ENCODE data around the gene SLC25A33.
"Not testable (repeated sequence)": the region's sequence is repeated elsewhere in the genome, so short reads cannot be mapped to it uniquely, and the experiment has no call there.

Gene SLC25A33

GRCh38 chr1:9558271-9558945 lies 19.1 kb downstream of the SLC25A33 start:
- Histone ChIP-seq H3K9ac (ENCODE audit: low read depth, low read length) (no peak overlapping the region), H3K36me3 (ENCODE audit: insufficient read depth, low read length) (no peaks in the 10 kb centered on the region; the same call in 1 of the 2 replicates), H3K9me3 (ENCODE audit: control insufficient read depth, insufficient read depth, low read length) (no peaks in the 10 kb centered on the region), H3K4me1 (ENCODE audit: insufficient read depth, low read length) (0 out of 2 replicates have a peak, but pooled peaks cover 3% of the 10 kb centered on the region)

GRCh38 chr1:9558946-9559545 lies 19.8 kb downstream of the SLC25A33 start:
- no peaks in the 10 kb centered on the region for H3K9me3 ChIP-seq (ENCODE audit: control insufficient read depth, insufficient read depth, low read length)
- no peak overlapping the region for H3K9ac ChIP-seq (ENCODE audit: low read depth, low read length)
- H3K36me3 ChIP-seq (ENCODE audit: insufficient read depth, low read length), result no peaks in the 10 kb centered on the region; the same call in 1 of the 2 replicates
- H3K4me1 ChIP-seq (ENCODE audit: insufficient read depth, low read length), result 0 out of 2 replicates have a peak, but pooled peaks cover 3% of the 10 kb centered on the region

GRCh38 chr1:9559673-9560072 lies 20.4 kb downstream of the SLC25A33 start:
- Histone ChIP-seq H3K9ac (ENCODE audit: low read depth, low read length) (no peak overlapping the region), H3K9me3 (ENCODE audit: control insufficient read depth, insufficient read depth, low read length) (no peaks in the 10 kb centered on the region), H3K4me1 (ENCODE audit: insufficient read depth, low read length) (0 out of 2 replicates have a peak, but pooled peaks cover 3% of the 10 kb centered on the region), H3K36me3 (ENCODE audit: insufficient read depth, low read length) (no peaks in the 10 kb centered on the region; the same call in 1 of the 2 replicates)

- H3K9ac ChIP-seq (ENCODE audit: low read depth, low read length); H3K36me3 ChIP-seq (ENCODE audit: insufficient read depth, low read length): not testable (repeated sequence)
These were observed 20.8 kb downstream of the SLC25A33 start for GRCh38 chr1:9560090-9560489.

GRCh38 chr1:9561429-9561828 lies 22.2 kb downstream of the SLC25A33 start:
- Histone ChIP-seq H3K4me1 (ENCODE audit: insufficient read depth, low read length) (0 out of 2 replicates have a peak, but pooled peaks cover 3% of the 10 kb centered on the region), H3K36me3 (ENCODE audit: insufficient read depth, low read length) (no peaks in the 10 kb centered on the region; the same call in 1 of the 2 replicates), H3K9ac (ENCODE audit: low read depth, low read length) (no peak overlapping the region), H3K9me3 (ENCODE audit: control insufficient read depth, insufficient read depth, low read length) (no peaks in the 10 kb centered on the region)

More at GRCh38 chr1:9560090-9560489, 20.8 kb downstream of the SLC25A33 start:
- H3K4me1 ChIP-seq (ENCODE audit: insufficient read depth, low read length); H3K9me3 ChIP-seq (ENCODE audit: control insufficient read depth, insufficient read depth, low read length): not testable (repeated sequence)

GRCh38 chr1:9569267-9569666 lies 30.0 kb downstream of the SLC25A33 start:
- H3K36me3 ChIP-seq (ENCODE audit: insufficient read depth, low read length), result no peaks in the 10 kb centered on the region
- H3K4me1 ChIP-seq (ENCODE audit: insufficient read depth, low read length), result no peaks in the 10 kb centered on the region
- no peaks in the 10 kb centered on the region for H3K9me3 ChIP-seq (ENCODE audit: control insufficient read depth, insufficient read depth, low read length)
- no peak overlapping the region for H3K9ac ChIP-seq (ENCODE audit: low read depth, low read length)

- not testable (repeated sequence) for H3K4me1 ChIP-seq (ENCODE audit: insufficient read depth, low read length); H3K9ac ChIP-seq (ENCODE audit: low read depth, low read length); H3K36me3 ChIP-seq (ENCODE audit: insufficient read depth, low read length); H3K9me3 ChIP-seq (ENCODE audit: control insufficient read depth, insufficient read depth, low read length)
These were observed 31.7 kb downstream of the SLC25A33 start for GRCh38 chr1:9570886-9571529.

GRCh38 chr1:9573723-9574122 lies 34.5 kb downstream of the SLC25A33 start:
- H3K36me3 ChIP-seq (ENCODE audit: insufficient read depth, low read length), result no peaks in the 10 kb centered on the region
- H3K9me3 ChIP-seq (ENCODE audit: control insufficient read depth, insufficient read depth, low read length), result no peaks in the 10 kb centered on the region
- H3K9ac ChIP-seq (ENCODE audit: low read depth, low read length), result no peak overlapping the region
- H3K4me1 ChIP-seq (ENCODE audit: insufficient read depth, low read length), result no peaks in the 10 kb centered on the region

GRCh38 chr1:9575486-9575885 lies 36.2 kb downstream of the SLC25A33 start:
- H3K4me1 ChIP-seq (ENCODE audit: insufficient read depth, low read length), result no peaks in the 10 kb centered on the region
- no peaks in the 10 kb centered on the region for H3K9me3 ChIP-seq (ENCODE audit: control insufficient read depth, insufficient read depth, low read length)
- H3K9ac ChIP-seq (ENCODE audit: low read depth, low read length), result no peak overlapping the region
- peaks cover 5% of the 10 kb centered on the region; the same call in 1 of the 2 replicates for H3K36me3 ChIP-seq (ENCODE audit: insufficient read depth, low read length)

GRCh38 chr1:9576903-9577302 lies 37.6 kb downstream of the SLC25A33 start:
- Histone ChIP-seq H3K9me3 (ENCODE audit: control insufficient read depth, insufficient read depth, low read length) (no peaks in the 10 kb centered on the region), H3K9ac (ENCODE audit: low read depth, low read length) (no peak overlapping the region), H3K4me1 (ENCODE audit: insufficient read depth, low read length) (no peaks in the 10 kb centered on the region), H3K36me3 (ENCODE audit: insufficient read depth, low read length) (peaks cover 5% of the 10 kb centered on the region; the same call in 1 of the 2 replicates)

GRCh38 chr1:9577423-9577822 lies 38.2 kb downstream of the SLC25A33 start:
- no peaks in the 10 kb centered on the region for H3K4me1 ChIP-seq (ENCODE audit: insufficient read depth, low read length)
- H3K9ac ChIP-seq (ENCODE audit: low read depth, low read length), result no peak overlapping the region
- H3K36me3 ChIP-seq (ENCODE audit: insufficient read depth, low read length), result peaks cover 5% of the 10 kb centered on the region; the same call in 1 of the 2 replicates
- H3K9me3 ChIP-seq (ENCODE audit: control insufficient read depth, insufficient read depth, low read length), result no peaks in the 10 kb centered on the region

GRCh38 chr1:9580942-9581341 lies 41.7 kb downstream of the SLC25A33 start:
- no peaks in the 10 kb centered on the region for H3K4me1 ChIP-seq (ENCODE audit: insufficient read depth, low read length)
- H3K9ac ChIP-seq (ENCODE audit: low read depth, low read length), result no peak overlapping the region
- peaks cover 5% of the 10 kb centered on the region; the same call in 1 of the 2 replicates for H3K36me3 ChIP-seq (ENCODE audit: insufficient read depth, low read length)
- no peaks in the 10 kb centered on the region for H3K9me3 ChIP-seq (ENCODE audit: control insufficient read depth, insufficient read depth, low read length)

GRCh38 chr1:9586147-9586766 lies 47.0 kb downstream of the SLC25A33 start:
- H3K9ac ChIP-seq (ENCODE audit: low read depth, low read length), result no peak overlapping the region
- H3K4me1 ChIP-seq (ENCODE audit: insufficient read depth, low read length), result peaks cover 11% of the 10 kb centered on the region; the same call in 1 of the 2 replicates
- no peaks in the 10 kb centered on the region for H3K9me3 ChIP-seq (ENCODE audit: control insufficient read depth, insufficient read depth, low read length)
- no peaks in the 10 kb centered on the region for H3K36me3 ChIP-seq (ENCODE audit: insufficient read depth, low read length)

GRCh38 chr1:9588551-9589143 lies 49.4 kb downstream of the SLC25A33 start, which contains the start of gene TMEM201:
Gene TMEM201 (plus strand): TSS chr1:9588911. CDS start chr1:9588931, 20 bp downstream.
- Histone ChIP-seq H3K4me1 (ENCODE audit: insufficient read depth, low read length) (peaks cover 32% of the 10 kb centered on the region; the same call in 1 of the 2 replicates), H3K9ac (ENCODE audit: low read depth, low read length) (peak within 1 kb of the TSS; percentile 64), H3K36me3 (ENCODE audit: insufficient read depth, low read length) (no peaks in the 10 kb centered on the region), H3K9me3 (ENCODE audit: control insufficient read depth, insufficient read depth, low read length) (no peaks in the 10 kb centered on the region)
